NCI-H1417 (cell line): Measurements from ENCODE around the gene ISG20.
"Not testable (repeated sequence)": the region's sequence is repeated elsewhere in the genome, so short reads cannot be mapped to it uniquely, and the experiment has no call there.

Experiments used
- DNase-seq, 3 experiments: peaks; one replicate each; lab custom pipeline; 2025; lab: John Stamatoyannopoulos, UW

The ISG20 gene

GRCh38 chr15:88636654-88637053, 2.2 kb upstream of the ISG20 start:
- DNase-seq: no peak

DNA sequence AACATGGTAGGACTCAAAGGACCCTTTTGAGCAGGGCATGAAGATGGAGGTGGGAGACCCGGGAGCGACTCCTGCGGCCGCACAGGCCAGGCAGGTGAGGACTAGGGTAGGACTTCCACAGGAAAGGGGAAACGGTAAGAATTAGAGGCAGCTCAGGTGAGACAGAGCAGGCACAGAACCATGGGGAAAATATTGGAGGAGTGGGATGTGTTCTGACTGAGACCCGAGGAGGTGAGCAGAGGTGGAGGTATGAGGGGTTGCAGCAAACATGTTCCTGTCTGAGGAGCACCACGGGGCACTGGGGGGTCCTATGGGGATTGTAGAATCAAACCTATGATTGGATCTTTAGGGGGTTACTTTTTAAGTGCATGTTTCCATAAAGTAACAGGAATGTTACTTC, 1.4 kb upstream of the ISG20 start:
- no peak for DNase-seq

DNA sequence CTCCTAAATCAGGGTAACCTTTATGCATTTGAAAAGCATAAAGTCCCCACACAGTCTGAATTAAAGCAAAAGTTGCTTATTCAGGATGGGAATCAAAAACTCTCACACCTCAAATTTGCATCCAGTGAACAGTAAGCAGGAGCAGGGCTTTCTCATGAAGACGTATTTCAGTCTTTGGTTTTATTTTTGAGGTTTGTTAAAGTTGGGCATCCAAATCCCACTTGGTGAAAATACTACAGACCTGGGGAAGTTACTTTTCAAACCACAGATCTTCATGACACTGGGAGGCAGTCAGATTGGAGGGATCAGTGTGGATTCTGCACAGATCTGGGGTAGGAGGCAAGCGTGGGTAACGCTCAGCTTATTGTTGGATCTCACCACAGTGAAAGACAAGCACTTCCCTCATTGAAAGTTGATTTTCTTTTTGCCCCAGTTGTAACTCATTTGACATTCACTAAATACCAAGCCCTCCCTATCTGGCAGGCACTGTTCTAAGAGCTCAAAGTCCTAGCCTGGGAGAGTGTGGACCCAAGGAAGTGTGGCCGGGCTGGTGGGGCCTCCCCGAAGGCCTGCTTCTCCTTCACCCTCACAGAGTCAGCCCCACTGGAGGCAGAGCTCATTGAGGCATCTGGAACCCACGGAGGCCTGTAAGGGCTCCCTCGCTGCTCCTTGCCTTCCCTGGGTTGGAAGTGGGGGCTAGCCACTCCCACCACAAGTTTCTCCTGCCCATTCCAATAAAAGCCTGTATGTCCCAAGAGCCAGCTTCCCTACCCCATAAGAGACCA, 783 bp upstream of the ISG20 start:
- no peak for DNase-seq

- DNase-seq: no peak
Measured at GRCh38 chr15:88641959-88642452, 3.2 kb downstream of the ISG20 start.

- not testable (repeated sequence) for DNase-seq
Measured at GRCh38 chr15:88642514-88642913, 3.7 kb downstream of the ISG20 start.

GRCh38 chr15:88644741-88645140, 5.9 kb downstream of the ISG20 start:
- DNase-seq: no peak

DNA sequence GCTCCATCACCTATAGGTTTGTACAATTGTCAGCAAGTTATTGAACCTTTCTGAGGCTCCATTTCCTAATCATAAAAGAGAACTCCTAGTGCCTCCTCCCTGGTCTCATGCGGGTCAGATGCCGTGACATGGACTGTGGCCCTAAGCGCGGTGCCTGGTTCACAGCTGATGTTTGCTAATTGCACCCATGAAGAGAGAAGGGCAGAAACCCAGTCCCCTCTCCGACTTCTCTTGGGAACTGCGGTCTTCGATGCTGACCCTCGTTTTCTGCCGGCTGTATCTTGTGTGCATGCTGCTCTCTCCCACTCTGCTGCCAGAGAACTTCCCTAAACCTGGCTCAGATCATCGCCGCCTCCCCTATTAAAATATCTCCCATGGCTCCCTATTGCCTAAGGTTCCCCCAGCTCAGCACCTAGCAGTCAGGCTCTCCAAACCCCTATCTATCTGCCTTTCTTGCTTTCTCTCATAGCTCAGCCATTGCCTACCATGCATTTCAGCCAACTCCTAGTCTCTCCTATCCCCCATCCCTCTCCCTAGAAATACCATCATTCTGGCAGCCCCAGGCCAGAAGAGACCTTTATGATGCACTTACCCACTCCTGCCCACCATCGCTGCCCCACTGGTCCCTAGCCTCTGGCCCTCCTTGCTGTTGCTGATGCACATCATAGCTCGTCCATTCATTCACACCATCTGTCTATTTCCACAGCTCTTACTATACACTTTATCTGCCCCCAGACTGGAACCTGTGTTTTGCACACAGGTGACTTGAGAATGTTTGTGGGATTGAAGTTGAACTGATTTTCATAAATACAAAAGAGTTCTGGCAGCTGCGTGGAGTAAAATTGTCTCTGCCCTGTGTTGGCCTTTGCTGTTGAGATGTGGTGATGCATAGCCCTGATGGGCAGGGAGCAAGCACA, 6.6 kb downstream of the ISG20 start:
- no peak for DNase-seq

GRCh38 chr15:88646088-88646405, 7.2 kb downstream of the ISG20 start:
- DNase-seq: no peak

DNA sequence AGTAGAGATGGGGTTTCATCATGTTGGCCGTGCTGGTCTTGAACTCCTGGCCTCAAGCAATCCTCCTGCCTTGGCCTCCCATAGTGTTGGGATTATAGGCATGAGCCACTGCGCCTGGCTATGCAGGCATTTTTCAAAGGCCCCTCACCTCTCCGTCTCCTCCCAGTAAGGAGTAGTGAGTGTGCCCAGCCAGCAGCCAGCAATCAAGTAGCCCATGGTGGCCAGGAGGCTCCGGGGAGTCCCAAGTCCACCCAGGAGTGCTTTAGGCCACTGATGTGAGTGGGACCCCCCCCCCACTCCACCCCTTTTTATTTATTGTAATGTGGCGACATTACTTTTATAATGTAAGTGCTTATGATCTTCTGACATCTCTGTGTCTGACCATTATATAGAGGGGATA, 8.1 kb downstream of the ISG20 start:
- DNase-seq: no peak

- peak in 1 of 3 experiments; percentile 21 for DNase-seq
Measured at GRCh38 chr15:88647351-88648105, 8.7 kb downstream of the ISG20 start.

GRCh38 chr15:88648357-88649214, 9.8 kb downstream of the ISG20 start:
- no peak for DNase-seq

DNA sequence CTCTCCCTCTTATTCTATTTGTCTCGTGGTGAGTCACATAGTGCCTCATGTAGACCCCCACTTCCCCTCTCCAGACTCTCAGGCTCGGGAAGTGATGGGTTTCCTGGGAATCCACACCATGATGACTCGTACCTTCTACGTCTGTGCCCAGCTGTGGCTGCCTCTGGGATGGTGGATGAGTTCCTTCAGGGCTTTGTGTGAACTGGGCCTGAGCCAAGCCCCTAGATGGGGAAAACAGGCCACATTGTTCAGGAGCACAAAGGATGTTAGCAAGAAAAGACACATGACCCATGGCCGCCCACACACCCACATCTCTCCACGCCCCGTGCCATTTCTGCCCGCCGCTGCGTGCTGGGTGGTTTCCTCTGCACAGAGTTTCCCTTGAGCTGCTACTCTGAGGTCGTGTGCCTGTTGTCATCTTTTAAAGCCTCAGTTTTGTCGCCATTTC, 10.5 kb downstream of the ISG20 start:
- DNase-seq: no peak

DNA sequence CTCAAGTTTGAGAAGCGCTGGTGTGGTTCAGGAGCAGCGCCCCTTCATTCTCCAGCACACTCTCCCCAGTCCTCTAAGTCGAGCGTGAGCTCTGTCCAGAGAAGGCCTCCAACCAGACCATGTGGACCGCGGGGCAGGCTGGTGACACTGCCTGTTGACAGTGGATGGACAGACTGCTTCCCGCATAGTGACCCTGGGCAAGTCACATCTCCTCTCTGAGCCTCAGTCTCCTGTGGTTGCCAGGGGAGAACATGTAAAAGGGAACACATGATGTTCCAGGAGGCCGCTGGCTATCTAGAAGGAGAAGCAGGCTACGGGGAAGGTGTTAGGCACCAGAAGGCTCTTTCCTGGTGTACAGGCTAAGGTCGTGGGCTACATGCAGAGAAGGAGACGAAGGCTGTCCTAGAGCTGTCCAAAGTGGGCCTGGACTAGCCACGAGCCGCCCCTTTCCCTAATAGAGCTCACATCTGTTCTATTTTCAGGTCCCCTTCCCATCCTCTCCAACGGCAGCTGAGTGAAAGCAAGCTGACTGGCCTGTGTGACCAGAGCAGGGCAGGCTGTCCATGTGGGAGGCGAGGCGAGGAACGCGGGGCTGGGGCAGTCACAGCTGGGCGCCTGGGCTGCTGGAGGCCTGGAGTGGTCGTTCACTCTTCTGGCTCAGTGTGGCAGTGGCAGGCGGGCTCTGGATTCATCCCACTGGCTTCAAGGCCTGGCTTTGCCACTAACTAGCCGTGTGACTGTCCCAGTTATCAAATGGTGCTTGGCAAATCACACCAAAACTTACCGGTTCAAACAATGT, 11.1 kb downstream of the ISG20 start:
- DNase-seq: no peak

DNA sequence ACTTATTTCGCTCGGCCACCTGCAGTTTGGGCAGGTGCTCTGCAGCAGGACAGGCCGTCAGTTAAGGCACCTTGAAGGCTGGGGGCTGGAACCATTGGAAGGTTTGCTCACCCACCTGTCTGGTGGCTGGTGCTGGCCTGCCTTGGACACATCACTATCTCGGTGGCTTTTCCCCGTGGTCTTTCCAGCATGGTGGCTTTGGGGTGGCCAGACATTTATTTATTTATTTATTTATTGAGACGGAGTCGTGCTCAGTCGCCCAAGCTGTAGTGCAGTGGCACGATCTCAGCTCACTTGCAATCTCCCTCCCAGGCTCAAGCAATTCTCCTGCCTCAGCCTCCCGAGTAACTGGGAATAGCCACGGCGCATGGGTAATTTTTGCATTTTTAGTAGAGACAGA, 11.7 kb downstream of the ISG20 start:
- DNase-seq: no peak

- DNase-seq: no peak
Measured at GRCh38 chr15:88651136-88651732, 12.4 kb downstream of the ISG20 start.

GRCh38 chr15:88651971-88652370, 13.2 kb downstream of the ISG20 start:
- DNase-seq: peak in 1 of 3 experiments; percentile 43

DNA sequence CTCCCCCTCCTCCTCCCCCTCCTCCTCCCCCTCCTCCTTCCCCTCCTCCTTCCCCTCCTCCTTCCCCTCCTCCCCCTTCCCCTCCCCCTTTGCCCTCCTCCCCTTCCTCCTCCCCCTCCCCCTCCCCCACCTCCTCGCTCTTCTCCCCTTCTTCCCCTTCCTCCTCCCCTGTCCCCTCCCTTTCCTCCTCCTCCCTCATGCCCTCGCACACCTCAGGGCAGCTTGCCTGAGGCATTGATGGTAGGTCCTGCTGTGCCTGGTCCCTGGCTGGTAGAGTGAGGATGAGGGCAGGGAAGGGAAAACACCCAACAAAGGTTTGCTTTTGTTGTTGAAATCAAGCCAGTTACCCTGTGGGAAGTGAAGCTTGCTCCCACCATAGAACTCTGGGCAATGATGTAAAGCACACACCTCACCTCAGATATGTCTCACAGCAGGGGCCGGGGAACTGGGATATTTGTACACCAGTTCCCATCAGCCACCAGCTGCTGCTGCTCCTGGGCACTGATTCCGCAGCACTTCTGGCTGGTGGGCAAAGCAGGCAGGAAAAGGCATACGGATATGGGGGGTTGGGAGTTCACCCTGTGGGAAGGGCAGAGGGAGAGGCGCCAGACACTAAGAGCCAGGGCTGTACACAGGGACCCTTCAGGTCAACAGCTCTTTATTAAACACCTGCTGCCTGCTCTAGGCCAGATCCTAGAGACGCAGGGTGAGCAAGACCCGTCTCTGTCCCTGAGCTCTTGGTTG, 13.8 kb downstream of the ISG20 start:
- DNase-seq: peak in 2 of 3 experiments; percentile 65 to 81

DNA sequence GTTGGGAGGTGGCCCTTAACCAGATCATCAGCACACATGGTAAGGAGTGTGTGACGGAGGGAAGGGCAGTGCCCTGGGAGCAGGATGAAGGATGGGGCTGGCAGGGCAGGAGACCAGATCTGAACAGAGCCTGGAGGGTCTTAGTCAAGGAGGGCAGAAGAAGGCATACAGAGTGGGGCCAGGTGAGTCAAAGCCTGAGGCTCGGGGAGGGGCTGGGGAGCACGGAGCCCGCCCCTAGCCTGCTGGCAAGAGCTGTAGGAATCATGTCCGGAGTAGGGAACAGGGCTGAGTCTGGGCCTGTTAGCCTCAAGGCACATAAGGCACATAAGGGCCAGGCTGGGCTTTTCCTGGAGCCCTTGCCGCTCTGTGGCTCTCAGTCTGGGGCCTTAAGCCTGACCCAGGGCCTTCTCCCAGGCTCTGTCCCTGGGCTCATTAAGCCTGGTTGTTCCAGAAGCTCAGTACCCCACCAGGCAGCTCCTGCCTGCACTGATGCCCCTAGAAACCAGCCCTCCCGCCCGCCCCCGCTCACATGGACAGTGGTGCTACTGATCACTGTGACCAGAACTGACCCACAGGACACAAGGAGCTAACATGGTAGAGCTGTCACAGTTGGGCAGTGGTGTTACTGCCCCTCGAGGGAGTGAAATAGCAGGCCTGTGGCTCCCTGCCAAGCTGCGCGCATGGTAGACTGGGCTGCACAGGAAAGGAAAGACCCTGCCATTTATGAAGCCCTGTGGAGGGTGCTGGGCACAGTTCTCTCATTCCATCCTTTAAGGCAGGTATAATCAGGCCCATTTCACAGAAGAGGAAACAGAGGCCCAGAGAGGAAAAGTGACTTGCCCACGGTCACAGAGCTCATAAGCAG, 14.6 kb downstream of the ISG20 start:
- DNase-seq: no peak
